ENCODE results near the gene PIK3AP1. TPM values are rescaled to one million over a fixed set of nuclear protein-coding genes. Genes with fewer than 3 reads are reported as not detected.

Gene PIK3AP1
- total RNA-seq, 1 experiment from 2014 or later: 7.1 TPM

DNA sequence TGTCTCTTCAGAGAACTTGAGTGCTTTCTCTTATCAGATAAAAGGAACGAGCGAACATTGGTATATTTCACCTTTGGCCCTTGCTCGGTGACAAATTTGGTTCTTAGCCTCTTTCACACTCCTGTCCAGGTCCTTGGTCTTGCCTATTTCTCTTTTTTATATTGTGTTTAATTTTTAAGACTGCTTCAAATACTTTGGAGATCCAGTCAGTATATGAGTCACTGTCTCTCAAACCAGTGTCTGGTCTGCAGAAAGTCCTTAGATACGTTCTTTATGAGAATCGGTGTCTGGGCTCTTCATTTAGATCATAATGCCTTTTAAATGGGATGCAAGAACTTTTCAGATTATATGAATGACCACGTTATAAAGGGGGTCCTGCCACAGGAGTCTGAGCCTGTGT lies 55.0 kb downstream of the PIK3AP1 start:
- intact Hi-C loops (cut with micrococcal nuclease): no loop called here
- ChIA-PET POLR2A (no interaction called here), RAD21 (ENCODE audit: low non-redundant PET in 1 of 2, low total read pairs in 2 of 2, uncharacterized antibody in 2 of 2, unreplicated experiment in 2 of 2) (no interaction called here), CTCF (no interaction called here)
- Histone ChIP-seq H3K27me3 (ENCODE audit: insufficient read depth, low read length) (no peaks in the 10 kb centered on the region), H3K4me3 (replicated peaks in 1 of 2; ENCODE audit: low read depth in 1 of 2, low read length in 2 of 2) (no peak overlapping the region), H3K9me2 (ENCODE audit: insufficient read depth) (no peaks in the 10 kb centered on the region), H3K4me2 (ENCODE audit: low read length) (no peak overlapping the region), H3K9me3 (ENCODE audit: control insufficient read depth in 1 of 2, insufficient read depth in 1 of 2, low read depth in 1 of 2, low read length in 2 of 2) (no peaks in the 10 kb centered on the region), H3K36me3 (ENCODE audit: control insufficient read depth in 1 of 2, insufficient read depth in 2 of 2, low read length in 2 of 2) (no peaks in the 10 kb centered on the region), H4K20me1 (ENCODE audit: insufficient read depth) (no peaks in the 10 kb centered on the region), H3K79me2 (ENCODE audit: insufficient read depth, low read length) (no peaks in the 10 kb centered on the region), H3K27ac (ENCODE audit: low read depth, low read length) (no peak overlapping the region), H3K9ac (ENCODE audit: low read length) (no peak overlapping the region), H3K4me1 (ENCODE audit: control insufficient read depth in 1 of 2, insufficient read depth in 2 of 2, low read length in 2 of 2) (no peaks in the 10 kb centered on the region; a peak in 1 of 4 replicates), H2AFZ (ENCODE audit: low read depth, low read length, poor library complexity, severe bottlenecking) (no peak overlapping the region)
- no peak for ATAC-seq
- DNase-seq (ENCODE audit: low read depth, low spot score): no peak
- no peak for TF ChIP-seq ZNF274 (IDR thresholded peaks at IDR 0.05; ENCODE audit: low read depth, low read length)
- no peak for TF ChIP-seq ZFX (IDR thresholded peaks at IDR 0.05)
- no peak for TF ChIP-seq POLR2A (IDR thresholded peaks at IDR 0.05; ENCODE audit: borderline replicate concordance, extremely low read depth, insufficient read depth, insufficient read length)
- TF ChIP-seq, protein P1, sequence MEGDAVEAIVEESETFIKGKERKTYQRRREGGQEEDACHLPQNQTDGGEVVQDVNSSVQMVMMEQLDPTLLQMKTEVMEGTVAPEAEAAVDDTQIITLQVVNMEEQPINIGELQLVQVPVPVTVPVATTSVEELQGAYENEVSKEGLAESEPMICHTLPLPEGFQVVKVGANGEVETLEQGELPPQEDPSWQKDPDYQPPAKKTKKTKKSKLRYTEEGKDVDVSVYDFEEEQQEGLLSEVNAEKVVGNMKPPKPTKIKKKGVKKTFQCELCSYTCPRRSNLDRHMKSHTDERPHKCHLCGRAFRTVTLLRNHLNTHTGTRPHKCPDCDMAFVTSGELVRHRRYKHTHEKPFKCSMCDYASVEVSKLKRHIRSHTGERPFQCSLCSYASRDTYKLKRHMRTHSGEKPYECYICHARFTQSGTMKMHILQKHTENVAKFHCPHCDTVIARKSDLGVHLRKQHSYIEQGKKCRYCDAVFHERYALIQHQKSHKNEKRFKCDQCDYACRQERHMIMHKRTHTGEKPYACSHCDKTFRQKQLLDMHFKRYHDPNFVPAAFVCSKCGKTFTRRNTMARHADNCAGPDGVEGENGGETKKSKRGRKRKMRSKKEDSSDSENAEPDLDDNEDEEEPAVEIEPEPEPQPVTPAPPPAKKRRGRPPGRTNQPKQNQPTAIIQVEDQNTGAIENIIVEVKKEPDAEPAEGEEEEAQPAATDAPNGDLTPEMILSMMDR (IDR thresholded peaks at IDR 0.05 in 2 of 3, conservative IDR thresholded peaks at IDR 0.05 in 1 of 3; ENCODE audit: borderline replicate concordance in 1 of 3, insufficient read depth in 1 of 3, low read depth in 2 of 3, low read length in 2 of 3): no peak
- no TSS peak for BruUV-seq (replicated peaks)

DNA sequence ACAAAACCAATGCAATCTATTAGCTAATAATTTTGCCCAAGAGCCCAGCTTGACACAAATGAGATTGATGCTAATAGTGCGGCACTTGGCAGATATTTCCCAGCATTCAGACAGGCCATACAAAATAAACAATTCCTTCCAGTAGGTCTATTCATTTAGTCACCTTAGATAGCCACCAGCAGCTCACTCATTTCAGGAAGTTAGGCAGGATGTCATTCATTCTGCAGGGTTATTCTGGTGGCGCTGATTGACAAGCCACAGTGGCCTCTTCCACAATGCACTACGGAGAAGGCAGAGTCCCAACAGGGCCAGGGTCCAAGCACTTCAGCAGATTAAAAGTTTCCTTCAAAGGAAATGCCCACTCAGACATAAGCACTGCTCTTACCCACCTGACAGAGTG lies 55.8 kb downstream of the PIK3AP1 start:
- BruUV-seq (replicated peaks): no TSS peak
- H3K27me3 ChIP-seq (ENCODE audit: insufficient read depth, low read length): no peaks in the 10 kb centered on the region
- no peaks in the 10 kb centered on the region for H3K4me1 ChIP-seq (ENCODE audit: control insufficient read depth in 1 of 2, insufficient read depth in 2 of 2, low read length in 2 of 2)
- H3K9me2 ChIP-seq (ENCODE audit: insufficient read depth): no peaks in the 10 kb centered on the region
- H2AFZ ChIP-seq (ENCODE audit: low read depth, low read length, poor library complexity, severe bottlenecking): no peak overlapping the region
- RAD21 ChIA-PET (ENCODE audit: low non-redundant PET in 1 of 2, low total read pairs in 2 of 2, uncharacterized antibody in 2 of 2, unreplicated experiment in 2 of 2): no interaction called here
- POLR2A ChIA-PET: no interaction called here
- intact Hi-C loops (cut with micrococcal nuclease): no loop called here
- ATAC-seq (no peak), DNase-seq (ENCODE audit: low read depth, low spot score) (no peak)
- no peaks in the 10 kb centered on the region for H3K9me3 ChIP-seq (ENCODE audit: control insufficient read depth in 1 of 2, insufficient read depth in 1 of 2, low read depth in 1 of 2, low read length in 2 of 2)
- no peak overlapping the region for H3K4me3 ChIP-seq (replicated peaks in 1 of 2; ENCODE audit: low read depth in 1 of 2, low read length in 2 of 2)
- H3K4me2 ChIP-seq (ENCODE audit: low read length): no peak overlapping the region
- H3K9ac ChIP-seq (ENCODE audit: low read length): no peak overlapping the region
- no peaks in the 10 kb centered on the region for H4K20me1 ChIP-seq (ENCODE audit: insufficient read depth)
- H3K79me2 ChIP-seq (ENCODE audit: insufficient read depth, low read length): no peaks in the 10 kb centered on the region
- no peak overlapping the region for H3K27ac ChIP-seq (ENCODE audit: low read depth, low read length)
- CTCF ChIA-PET: no interaction called here
- no peaks in the 10 kb centered on the region for H3K36me3 ChIP-seq (ENCODE audit: control insufficient read depth in 1 of 2, insufficient read depth in 2 of 2, low read length in 2 of 2)
- no peak for TF ChIP-seq CEBPB (IDR thresholded peaks at IDR 0.05; ENCODE audit: low read depth)
- TF ChIP-seq RAD21 (IDR thresholded peaks at IDR 0.05; ENCODE audit: low read depth): no peak
- TF ChIP-seq CBX3 (IDR thresholded peaks at IDR 0.05; ENCODE audit: low read depth): no peak
- TF ChIP-seq, protein P2, sequence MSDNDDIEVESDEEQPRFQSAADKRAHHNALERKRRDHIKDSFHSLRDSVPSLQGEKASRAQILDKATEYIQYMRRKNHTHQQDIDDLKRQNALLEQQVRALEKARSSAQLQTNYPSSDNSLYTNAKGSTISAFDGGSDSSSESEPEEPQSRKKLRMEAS (IDR thresholded peaks at IDR 0.05): no peak
- TF ChIP-seq ZFX (IDR thresholded peaks at IDR 0.05): no peak
- TF ChIP-seq SIN3A (IDR thresholded peaks at IDR 0.05; ENCODE audit: low read depth): no peak
- TF ChIP-seq, protein P1 (IDR thresholded peaks at IDR 0.05 in 2 of 3, conservative IDR thresholded peaks at IDR 0.05 in 1 of 3; ENCODE audit: borderline replicate concordance in 1 of 3, insufficient read depth in 1 of 3, low read depth in 2 of 3, low read length in 2 of 3): no peak
- TF ChIP-seq, protein P3, sequence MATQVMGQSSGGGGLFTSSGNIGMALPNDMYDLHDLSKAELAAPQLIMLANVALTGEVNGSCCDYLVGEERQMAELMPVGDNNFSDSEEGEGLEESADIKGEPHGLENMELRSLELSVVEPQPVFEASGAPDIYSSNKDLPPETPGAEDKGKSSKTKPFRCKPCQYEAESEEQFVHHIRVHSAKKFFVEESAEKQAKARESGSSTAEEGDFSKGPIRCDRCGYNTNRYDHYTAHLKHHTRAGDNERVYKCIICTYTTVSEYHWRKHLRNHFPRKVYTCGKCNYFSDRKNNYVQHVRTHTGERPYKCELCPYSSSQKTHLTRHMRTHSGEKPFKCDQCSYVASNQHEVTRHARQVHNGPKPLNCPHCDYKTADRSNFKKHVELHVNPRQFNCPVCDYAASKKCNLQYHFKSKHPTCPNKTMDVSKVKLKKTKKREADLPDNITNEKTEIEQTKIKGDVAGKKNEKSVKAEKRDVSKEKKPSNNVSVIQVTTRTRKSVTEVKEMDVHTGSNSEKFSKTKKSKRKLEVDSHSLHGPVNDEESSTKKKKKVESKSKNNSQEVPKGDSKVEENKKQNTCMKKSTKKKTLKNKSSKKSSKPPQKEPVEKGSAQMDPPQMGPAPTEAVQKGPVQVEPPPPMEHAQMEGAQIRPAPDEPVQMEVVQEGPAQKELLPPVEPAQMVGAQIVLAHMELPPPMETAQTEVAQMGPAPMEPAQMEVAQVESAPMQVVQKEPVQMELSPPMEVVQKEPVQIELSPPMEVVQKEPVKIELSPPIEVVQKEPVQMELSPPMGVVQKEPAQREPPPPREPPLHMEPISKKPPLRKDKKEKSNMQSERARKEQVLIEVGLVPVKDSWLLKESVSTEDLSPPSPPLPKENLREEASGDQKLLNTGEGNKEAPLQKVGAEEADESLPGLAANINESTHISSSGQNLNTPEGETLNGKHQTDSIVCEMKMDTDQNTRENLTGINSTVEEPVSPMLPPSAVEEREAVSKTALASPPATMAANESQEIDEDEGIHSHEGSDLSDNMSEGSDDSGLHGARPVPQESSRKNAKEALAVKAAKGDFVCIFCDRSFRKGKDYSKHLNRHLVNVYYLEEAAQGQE (IDR thresholded peaks at IDR 0.05; ENCODE audit: low read depth): no peak
- no peak for TF ChIP-seq EZH2phosphoT487 (IDR thresholded peaks at IDR 0.05; ENCODE audit: borderline replicate concordance)
- TF ChIP-seq SRF (IDR thresholded peaks at IDR 0.05; ENCODE audit: low read depth): no peak
- TF ChIP-seq SP1 (IDR thresholded peaks at IDR 0.05; ENCODE audit: low read depth): no peak
- TF ChIP-seq TCF7L2 (IDR thresholded peaks at IDR 0.05; ENCODE audit: borderline replicate concordance, extremely low read depth, insufficient read depth, insufficient read length): no peak

All from HCT116 (cell line).